Panc1 (cell line): ENCODE results near the gene TTLL11. TPM values are rescaled to one million over a fixed set of nuclear protein-coding genes. Genes with fewer than 3 reads are reported as not detected.

ENCODE experiments used
- ATAC-seq: fragments of 200-7000 bp; cut with Tn5 transposase; 2 replicates; pipeline ENCODE4 v1.9.1; 2020; ENCODE audit warnings: mild to moderate bottlenecking, moderate library complexity
- BruUV-seq: library from RNA; stranded (reverse); fragments of 400-500 nt; replicated peaks from 2 replicates; lab custom pipeline; 2021; lab: Mats Ljungman, UMichigan
- CTCF ChIA-PET: fragments of 300-600 bp; sonication (Branson Sonifier 250); formaldehyde crosslinking; loops from one replicate; lab custom pipeline; 2022; ENCODE audit warnings: antibody characterized with exemption; lab: Charles Lee
- POLR2A ChIA-PET: fragments of 300-600 bp; sonication (Branson Sonifier 250); formaldehyde crosslinking; loops from one replicate; lab custom pipeline; 2022; ENCODE audit warnings: antibody characterized with exemption; lab: Charles Lee
- DNase-seq: peaks from one replicate; pipeline ENCODE4 v3.0.0-alpha.2; 2010; ENCODE audit warnings: low read depth, low spot score
- H3K27ac ChIP-seq: 2 replicates; pipeline ENCODE4 v1.5.1; 2011; ENCODE audit warnings: mild to moderate bottlenecking, low read length, inconsistent platforms
- H3K27me3 ChIP-seq: fragments of 200-500 bp; sonication (Bioruptor generic); 2 replicates; pipeline ENCODE4 v1.6.0; 2014; ENCODE audit warnings: low read length, inconsistent platforms; ENCODE audit not compliant: control insufficient read depth, insufficient read depth
- H3K36me3 ChIP-seq: fragments of 200-500 bp; sonication (Bioruptor generic); 2 replicates; pipeline ENCODE4 v1.5.1; 2014; ENCODE audit warnings: inconsistent platforms, mild to moderate bottlenecking, low read length, moderate library complexity; ENCODE audit not compliant: control insufficient read depth, insufficient read depth
- H3K4me1 ChIP-seq: 2 replicates; pipeline ENCODE4 v1.5.1; 2011; ENCODE audit warnings: inconsistent platforms, mild to moderate bottlenecking, low read length, moderate library complexity; ENCODE audit not compliant: control insufficient read depth, insufficient read depth
- H3K4me3 ChIP-seq, 2 experiments: 2 replicates each; pipeline ENCODE4 v1.5.1; 2011 to 2012; ENCODE audit warnings: low read depth in 2 of 2, low read length in 2 of 2, mild to moderate bottlenecking in 2 of 2, inconsistent platforms in 1 of 2, moderate library complexity in 1 of 2
- H3K9me3 ChIP-seq: fragments of 200-500 bp; sonication (Bioruptor generic); 2 replicates; pipeline ENCODE4 v1.5.1; 2014; ENCODE audit warnings: low read depth, mild to moderate bottlenecking, inconsistent platforms, low read length, moderate library complexity; ENCODE audit not compliant: control insufficient read depth, insufficient read depth
- CTCF ChIP-seq: fragments of 450-650 bp; IDR thresholded peaks from 2 replicates; pipeline ENCODE4 v1.5.1; 2017; ENCODE audit warnings: mild to moderate bottlenecking
- POLR2AphosphoS5 ChIP-seq: IDR thresholded peaks from 2 replicates; pipeline ENCODE4 v1.6.1; 2012; ENCODE audit warnings: mild to moderate bottlenecking, low read depth, low read length, moderate library complexity
- SIN3A ChIP-seq: IDR thresholded peaks from 2 replicates; pipeline ENCODE4 v1.6.1; 2012; ENCODE audit warnings: low read depth, mild to moderate bottlenecking, low read length, moderate library complexity, borderline replicate concordance; ENCODE audit not compliant: insufficient read depth
- TCF7L2 ChIP-seq: IDR thresholded peaks from 2 replicates; pipeline ENCODE4 v1.6.1; 2011; ENCODE audit warnings: mild to moderate bottlenecking, low read depth, low read length, inconsistent platforms
- in situ Hi-C: cut with HindIII; loops from 2 replicates; pipeline ENCODE4 v1.10.0; 2016; ENCODE audit warnings: low sequenced_read_pairs, low pct_unique_long_range_greater_than_20kb
- intact Hi-C: fragments of 100-400 bp; cut with micrococcal nuclease; formaldehyde crosslinking; loops from one replicate; pipeline ENCODE4 v1.10.0; 2022; ENCODE audit not compliant: unreplicated experiment
- total RNA-seq: library from RNA; stranded (reverse); gene quantifications from one replicate; pipeline ENCODE4 v1.2.1, GENCODE V29; 2021; ENCODE audit not compliant: unreplicated experiment
- TF ChIP-seq, protein P1 (sequence below), 2 experiments: IDR thresholded peaks; 2 replicates each; pipeline ENCODE4 v1.6.1; 2011 to 2012; ENCODE audit warnings: low read depth in 2 of 2, control low read depth in 1 of 2, low read length in 1 of 2, mild to moderate bottlenecking in 1 of 2, moderate library complexity in 1 of 2; ENCODE audit not compliant: insufficient read depth in 1 of 2

TTLL11 gene
- total RNA-seq, 1 experiment from 2014 or later, result 1.1 TPM

DNA sequence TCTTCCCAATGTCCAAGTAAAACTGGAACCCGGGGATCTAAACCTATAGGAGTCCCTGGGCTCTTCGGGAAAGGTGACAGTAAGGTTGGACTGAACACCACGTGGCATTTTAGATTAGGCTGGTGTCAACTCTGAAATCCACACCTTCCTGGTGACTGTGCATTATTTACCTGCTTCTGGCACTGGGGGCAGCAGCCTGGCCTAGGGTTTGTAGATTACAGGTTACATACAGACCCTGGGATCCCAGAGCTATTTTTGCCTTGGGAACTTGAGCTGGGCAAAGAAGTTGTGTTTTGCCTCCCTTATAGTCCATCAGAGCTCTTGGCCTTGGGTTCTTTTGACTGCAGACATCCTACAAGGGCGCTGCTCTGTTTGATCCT lies 268.5 kb downstream of the TTLL11 start:
- no peak for DNase-seq
- POLR2A ChIA-PET, result no interaction called here
- TF ChIP-seq CTCF (no peak), POLR2AphosphoS5 (no peak), TCF7L2 (no peak), SIN3A (no peak)
- TF ChIP-seq, protein P1, sequence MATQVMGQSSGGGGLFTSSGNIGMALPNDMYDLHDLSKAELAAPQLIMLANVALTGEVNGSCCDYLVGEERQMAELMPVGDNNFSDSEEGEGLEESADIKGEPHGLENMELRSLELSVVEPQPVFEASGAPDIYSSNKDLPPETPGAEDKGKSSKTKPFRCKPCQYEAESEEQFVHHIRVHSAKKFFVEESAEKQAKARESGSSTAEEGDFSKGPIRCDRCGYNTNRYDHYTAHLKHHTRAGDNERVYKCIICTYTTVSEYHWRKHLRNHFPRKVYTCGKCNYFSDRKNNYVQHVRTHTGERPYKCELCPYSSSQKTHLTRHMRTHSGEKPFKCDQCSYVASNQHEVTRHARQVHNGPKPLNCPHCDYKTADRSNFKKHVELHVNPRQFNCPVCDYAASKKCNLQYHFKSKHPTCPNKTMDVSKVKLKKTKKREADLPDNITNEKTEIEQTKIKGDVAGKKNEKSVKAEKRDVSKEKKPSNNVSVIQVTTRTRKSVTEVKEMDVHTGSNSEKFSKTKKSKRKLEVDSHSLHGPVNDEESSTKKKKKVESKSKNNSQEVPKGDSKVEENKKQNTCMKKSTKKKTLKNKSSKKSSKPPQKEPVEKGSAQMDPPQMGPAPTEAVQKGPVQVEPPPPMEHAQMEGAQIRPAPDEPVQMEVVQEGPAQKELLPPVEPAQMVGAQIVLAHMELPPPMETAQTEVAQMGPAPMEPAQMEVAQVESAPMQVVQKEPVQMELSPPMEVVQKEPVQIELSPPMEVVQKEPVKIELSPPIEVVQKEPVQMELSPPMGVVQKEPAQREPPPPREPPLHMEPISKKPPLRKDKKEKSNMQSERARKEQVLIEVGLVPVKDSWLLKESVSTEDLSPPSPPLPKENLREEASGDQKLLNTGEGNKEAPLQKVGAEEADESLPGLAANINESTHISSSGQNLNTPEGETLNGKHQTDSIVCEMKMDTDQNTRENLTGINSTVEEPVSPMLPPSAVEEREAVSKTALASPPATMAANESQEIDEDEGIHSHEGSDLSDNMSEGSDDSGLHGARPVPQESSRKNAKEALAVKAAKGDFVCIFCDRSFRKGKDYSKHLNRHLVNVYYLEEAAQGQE (IDR thresholded peaks at IDR 0.05; ENCODE audit: insufficient read depth in 1 of 2, low read depth in 2 of 2, low read length in 1 of 2), result no peak
- Histone ChIP-seq H3K36me3 (no peaks in the 10 kb centered on the region), H3K4me3 (no peak overlapping the region), H3K9me3 (no peaks in the 10 kb centered on the region), H3K4me1 (no peaks in the 10 kb centered on the region), H3K27me3 (no peaks in the 10 kb centered on the region), H3K27ac (no peak overlapping the region)
- intact Hi-C loops (no loop called here), in situ Hi-C loops (no loop called here)
- ATAC-seq, result no peak
- BruUV-seq, result no TSS peak
- CTCF ChIA-PET, result no interaction called here

DNA sequence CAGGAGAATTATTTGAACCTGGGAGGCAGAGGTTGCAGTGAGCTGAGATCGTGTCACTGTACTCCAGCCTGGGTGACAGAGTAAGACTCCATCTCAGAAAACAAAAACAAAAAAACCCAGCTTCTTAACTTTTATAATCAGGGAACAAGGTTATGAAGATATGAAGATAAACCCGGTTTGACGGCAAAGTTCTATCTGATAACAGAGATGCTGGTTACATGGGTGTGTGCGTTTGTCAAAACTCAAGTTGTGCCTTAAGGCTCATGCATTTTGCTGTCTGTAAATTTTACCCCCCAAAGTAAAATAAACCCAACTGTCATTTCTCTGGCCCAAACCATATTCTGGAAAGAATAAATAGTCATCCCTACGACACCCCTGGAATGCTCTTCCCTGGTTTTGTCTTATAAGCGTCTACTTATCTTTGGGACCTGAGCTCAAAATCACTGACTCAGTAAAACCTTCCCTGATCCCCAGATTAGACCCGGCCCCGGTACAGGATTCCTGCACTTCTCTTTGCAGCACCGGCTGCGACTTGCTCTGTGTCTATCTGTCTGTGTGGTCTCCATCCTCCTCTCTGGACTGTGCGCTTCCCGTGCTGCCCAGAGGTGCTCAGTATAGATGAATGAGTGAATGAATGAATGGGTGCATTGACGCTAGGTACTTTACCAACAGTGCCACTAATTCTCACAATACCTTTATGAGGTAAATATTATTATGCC lies 269.5 kb downstream of the TTLL11 start:
- in situ Hi-C loops (no loop called here), intact Hi-C loops (no loop called here)
- Histone ChIP-seq H3K9me3 (no peaks in the 10 kb centered on the region), H3K4me3 (no peak overlapping the region), H3K4me1 (no peaks in the 10 kb centered on the region), H3K27ac (no peak overlapping the region), H3K27me3 (no peaks in the 10 kb centered on the region), H3K36me3 (no peaks in the 10 kb centered on the region)
- TF ChIP-seq POLR2AphosphoS5, result no peak
- TF ChIP-seq SIN3A, result no peak
- DNase-seq (no peak), ATAC-seq (no peak)
- POLR2A ChIA-PET, result interaction anchor here (0.7 kb wide), 1 partner anchor 33 kb away, joined by 3 read pairs; no protein-coding TSS in a partner anchor
- BruUV-seq, result no TSS peak
- CTCF ChIA-PET, result no interaction called here
